ENCODE results near the gene HDLBP. TPM values are rescaled to one million over a fixed set of nuclear protein-coding genes. Genes with fewer than 3 reads are reported as not detected.

Gene HDLBP
- total and polyA plus RNA-seq, 2 experiments from 2014 or later = 230 to 306 TPM

DNA sequence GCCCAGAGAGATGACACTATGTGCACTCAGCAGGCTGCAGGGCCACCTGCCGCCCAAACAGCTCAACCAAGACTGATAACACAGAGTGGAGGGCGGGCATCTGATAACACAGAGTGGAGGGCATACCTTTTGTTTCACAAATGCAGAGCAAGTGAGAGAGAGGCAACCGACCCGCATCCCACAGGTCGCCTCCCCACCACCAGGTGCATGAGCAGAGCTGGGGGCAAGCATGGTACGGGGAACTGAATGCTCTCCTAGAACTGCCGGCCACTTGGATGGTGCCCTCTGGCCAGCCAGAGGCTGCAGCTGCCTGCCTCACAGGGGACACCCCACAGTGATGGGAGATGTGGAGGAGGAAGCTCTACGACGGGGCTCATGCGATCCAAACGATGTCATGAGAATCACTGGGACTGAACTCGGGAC is 77.5 kb downstream of the HDLBP start:
- peaks cover 61% of the 10 kb centered on the region for H3K36me3 ChIP-seq (ENCODE audit: insufficient read depth)
- H3K36me3 Mint-ChIP-seq (ENCODE audit: low read depth) = peaks cover 98% of the 10 kb centered on the region
- DNase-seq (ENCODE audit: low spot score) = no peak
- no peak overlapping the region for H3K4me2 ChIP-seq
- H4K20me1 ChIP-seq (replicated peaks; ENCODE audit: insufficient read depth) = peaks cover 30% of the 10 kb centered on the region
- H3K27ac ChIP-seq (ENCODE audit: low read depth) = no peak overlapping the region
- no peaks in the 10 kb centered on the region for H3K9me2 ChIP-seq (ENCODE audit: insufficient read depth)
- H3K4me1 ChIP-seq (ENCODE audit: insufficient read depth) = no peaks in the 10 kb centered on the region
- H3F3A ChIP-seq (replicated peaks; ENCODE audit: low read depth) = no peaks in the 10 kb centered on the region
- no peak overlapping the region for H3K4me3 Mint-ChIP-seq
- H3K4me3 ChIP-seq = no peak overlapping the region
- H3K27ac Mint-ChIP-seq = no peak overlapping the region
- TF ChIP-seq, protein P1, sequence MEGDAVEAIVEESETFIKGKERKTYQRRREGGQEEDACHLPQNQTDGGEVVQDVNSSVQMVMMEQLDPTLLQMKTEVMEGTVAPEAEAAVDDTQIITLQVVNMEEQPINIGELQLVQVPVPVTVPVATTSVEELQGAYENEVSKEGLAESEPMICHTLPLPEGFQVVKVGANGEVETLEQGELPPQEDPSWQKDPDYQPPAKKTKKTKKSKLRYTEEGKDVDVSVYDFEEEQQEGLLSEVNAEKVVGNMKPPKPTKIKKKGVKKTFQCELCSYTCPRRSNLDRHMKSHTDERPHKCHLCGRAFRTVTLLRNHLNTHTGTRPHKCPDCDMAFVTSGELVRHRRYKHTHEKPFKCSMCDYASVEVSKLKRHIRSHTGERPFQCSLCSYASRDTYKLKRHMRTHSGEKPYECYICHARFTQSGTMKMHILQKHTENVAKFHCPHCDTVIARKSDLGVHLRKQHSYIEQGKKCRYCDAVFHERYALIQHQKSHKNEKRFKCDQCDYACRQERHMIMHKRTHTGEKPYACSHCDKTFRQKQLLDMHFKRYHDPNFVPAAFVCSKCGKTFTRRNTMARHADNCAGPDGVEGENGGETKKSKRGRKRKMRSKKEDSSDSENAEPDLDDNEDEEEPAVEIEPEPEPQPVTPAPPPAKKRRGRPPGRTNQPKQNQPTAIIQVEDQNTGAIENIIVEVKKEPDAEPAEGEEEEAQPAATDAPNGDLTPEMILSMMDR (conservative IDR thresholded peaks at IDR 0.05; ENCODE audit: low read depth in 2 of 2) = no peak
- TF ChIP-seq STAT1 (IDR thresholded peaks at IDR 0.05; ENCODE audit: unreplicated experiment) = no peak
- no peak for TF ChIP-seq CREB1 (CRISPR knock-in tag; IDR thresholded peaks at IDR 0.05; ENCODE audit: low read depth)
- no peak for TF ChIP-seq ZNF114 (CRISPR knock-in tag; IDR thresholded peaks at IDR 0.05)
- no peak for TF ChIP-seq POLR2AphosphoS5 (IDR thresholded peaks at IDR 0.05; ENCODE audit: low read depth)
- TF ChIP-seq NANOG (IDR thresholded peaks at IDR 0.05; ENCODE audit: borderline replicate concordance) = no peak
- TF ChIP-seq, protein P2, sequence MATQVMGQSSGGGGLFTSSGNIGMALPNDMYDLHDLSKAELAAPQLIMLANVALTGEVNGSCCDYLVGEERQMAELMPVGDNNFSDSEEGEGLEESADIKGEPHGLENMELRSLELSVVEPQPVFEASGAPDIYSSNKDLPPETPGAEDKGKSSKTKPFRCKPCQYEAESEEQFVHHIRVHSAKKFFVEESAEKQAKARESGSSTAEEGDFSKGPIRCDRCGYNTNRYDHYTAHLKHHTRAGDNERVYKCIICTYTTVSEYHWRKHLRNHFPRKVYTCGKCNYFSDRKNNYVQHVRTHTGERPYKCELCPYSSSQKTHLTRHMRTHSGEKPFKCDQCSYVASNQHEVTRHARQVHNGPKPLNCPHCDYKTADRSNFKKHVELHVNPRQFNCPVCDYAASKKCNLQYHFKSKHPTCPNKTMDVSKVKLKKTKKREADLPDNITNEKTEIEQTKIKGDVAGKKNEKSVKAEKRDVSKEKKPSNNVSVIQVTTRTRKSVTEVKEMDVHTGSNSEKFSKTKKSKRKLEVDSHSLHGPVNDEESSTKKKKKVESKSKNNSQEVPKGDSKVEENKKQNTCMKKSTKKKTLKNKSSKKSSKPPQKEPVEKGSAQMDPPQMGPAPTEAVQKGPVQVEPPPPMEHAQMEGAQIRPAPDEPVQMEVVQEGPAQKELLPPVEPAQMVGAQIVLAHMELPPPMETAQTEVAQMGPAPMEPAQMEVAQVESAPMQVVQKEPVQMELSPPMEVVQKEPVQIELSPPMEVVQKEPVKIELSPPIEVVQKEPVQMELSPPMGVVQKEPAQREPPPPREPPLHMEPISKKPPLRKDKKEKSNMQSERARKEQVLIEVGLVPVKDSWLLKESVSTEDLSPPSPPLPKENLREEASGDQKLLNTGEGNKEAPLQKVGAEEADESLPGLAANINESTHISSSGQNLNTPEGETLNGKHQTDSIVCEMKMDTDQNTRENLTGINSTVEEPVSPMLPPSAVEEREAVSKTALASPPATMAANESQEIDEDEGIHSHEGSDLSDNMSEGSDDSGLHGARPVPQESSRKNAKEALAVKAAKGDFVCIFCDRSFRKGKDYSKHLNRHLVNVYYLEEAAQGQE (IDR thresholded peaks at IDR 0.05; ENCODE audit: unreplicated experiment) = no peak
- no peak for TF ChIP-seq EZH2 (IDR thresholded peaks at IDR 0.05; ENCODE audit: low read depth, unreplicated experiment)
- no peak for TF ChIP-seq EZH2phosphoT487 (IDR thresholded peaks at IDR 0.05; ENCODE audit: unreplicated experiment)
- TF ChIP-seq ZNF331 (CRISPR knock-in tag; IDR thresholded peaks at IDR 0.05; ENCODE audit: low read depth) = no peak
- TF ChIP-seq, protein P3, sequence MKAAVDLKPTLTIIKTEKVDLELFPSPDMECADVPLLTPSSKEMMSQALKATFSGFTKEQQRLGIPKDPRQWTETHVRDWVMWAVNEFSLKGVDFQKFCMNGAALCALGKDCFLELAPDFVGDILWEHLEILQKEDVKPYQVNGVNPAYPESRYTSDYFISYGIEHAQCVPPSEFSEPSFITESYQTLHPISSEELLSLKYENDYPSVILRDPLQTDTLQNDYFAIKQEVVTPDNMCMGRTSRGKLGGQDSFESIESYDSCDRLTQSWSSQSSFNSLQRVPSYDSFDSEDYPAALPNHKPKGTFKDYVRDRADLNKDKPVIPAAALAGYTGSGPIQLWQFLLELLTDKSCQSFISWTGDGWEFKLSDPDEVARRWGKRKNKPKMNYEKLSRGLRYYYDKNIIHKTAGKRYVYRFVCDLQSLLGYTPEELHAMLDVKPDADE (IDR thresholded peaks at IDR 0.05) = no peak
- no peak for TF ChIP-seq JUNB (IDR thresholded peaks at IDR 0.05; ENCODE audit: unreplicated experiment)
- TF ChIP-seq, protein P4, sequence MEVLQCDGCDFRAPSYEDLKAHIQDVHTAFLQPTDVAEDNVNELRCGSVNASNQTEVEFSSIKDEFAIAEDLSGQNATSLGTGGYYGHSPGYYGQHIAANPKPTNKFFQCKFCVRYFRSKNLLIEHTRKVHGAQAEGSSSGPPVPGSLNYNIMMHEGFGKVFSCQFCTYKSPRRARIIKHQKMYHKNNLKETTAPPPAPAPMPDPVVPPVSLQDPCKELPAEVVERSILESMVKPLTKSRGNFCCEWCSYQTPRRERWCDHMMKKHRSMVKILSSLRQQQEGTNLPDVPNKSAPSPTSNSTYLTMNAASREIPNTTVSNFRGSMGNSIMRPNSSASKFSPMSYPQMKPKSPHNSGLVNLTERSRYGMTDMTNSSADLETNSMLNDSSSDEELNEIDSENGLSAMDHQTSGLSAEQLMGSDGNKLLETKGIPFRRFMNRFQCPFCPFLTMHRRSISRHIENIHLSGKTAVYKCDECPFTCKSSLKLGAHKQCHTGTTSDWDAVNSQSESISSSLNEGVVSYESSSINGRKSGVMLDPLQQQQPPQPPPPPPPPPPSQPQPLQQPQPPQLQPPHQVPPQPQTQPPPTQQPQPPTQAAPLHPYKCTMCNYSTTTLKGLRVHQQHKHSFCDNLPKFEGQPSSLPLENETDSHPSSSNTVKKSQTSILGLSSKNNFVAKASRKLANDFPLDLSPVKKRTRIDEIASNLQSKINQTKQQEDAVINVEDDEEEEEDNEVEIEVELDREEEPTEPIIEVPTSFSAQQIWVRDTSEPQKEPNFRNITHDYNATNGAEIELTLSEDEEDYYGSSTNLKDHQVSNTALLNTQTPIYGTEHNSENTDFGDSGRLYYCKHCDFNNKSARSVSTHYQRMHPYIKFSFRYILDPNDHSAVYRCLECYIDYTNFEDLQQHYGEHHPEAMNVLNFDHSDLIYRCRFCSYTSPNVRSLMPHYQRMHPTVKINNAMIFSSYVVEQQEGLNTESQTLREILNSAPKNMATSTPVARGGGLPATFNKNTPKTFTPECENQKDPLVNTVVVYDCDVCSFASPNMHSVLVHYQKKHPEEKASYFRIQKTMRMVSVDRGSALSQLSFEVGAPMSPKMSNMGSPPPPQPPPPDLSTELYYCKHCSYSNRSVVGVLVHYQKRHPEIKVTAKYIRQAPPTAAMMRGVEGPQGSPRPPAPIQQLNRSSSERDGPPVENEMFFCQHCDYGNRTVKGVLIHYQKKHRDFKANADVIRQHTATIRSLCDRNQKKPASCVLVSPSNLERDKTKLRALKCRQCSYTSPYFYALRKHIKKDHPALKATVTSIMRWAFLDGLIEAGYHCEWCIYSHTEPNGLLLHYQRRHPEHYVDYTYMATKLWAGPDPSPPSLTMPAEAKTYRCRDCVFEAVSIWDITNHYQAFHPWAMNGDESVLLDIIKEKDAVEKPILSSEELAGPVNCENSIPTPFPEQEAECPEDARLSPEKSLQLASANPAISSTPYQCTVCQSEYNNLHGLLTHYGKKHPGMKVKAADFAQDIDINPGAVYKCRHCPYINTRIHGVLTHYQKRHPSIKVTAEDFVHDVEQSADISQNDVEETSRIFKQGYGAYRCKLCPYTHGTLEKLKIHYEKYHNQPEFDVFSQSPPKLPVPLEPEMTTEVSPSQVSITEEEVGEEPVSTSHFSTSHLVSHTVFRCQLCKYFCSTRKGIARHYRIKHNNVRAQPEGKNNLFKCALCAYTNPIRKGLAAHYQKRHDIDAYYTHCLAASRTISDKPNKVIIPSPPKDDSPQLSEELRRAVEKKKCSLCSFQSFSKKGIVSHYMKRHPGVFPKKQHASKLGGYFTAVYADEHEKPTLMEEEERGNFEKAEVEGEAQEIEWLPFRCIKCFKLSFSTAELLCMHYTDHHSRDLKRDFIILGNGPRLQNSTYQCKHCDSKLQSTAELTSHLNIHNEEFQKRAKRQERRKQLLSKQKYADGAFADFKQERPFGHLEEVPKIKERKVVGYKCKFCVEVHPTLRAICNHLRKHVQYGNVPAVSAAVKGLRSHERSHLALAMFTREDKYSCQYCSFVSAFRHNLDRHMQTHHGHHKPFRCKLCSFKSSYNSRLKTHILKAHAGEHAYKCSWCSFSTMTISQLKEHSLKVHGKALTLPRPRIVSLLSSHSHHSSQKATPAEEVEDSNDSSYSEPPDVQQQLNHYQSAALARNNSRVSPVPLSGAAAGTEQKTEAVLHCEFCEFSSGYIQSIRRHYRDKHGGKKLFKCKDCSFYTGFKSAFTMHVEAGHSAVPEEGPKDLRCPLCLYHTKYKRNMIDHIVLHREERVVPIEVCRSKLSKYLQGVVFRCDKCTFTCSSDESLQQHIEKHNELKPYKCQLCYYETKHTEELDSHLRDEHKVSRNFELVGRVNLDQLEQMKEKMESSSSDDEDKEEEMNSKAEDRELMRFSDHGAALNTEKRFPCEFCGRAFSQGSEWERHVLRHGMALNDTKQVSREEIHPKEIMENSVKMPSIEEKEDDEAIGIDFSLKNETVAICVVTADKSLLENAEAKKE (CRISPR knock-in tag; IDR thresholded peaks at IDR 0.05) = no peak
- ATAC-seq = no peak
- no peaks in the 10 kb centered on the region for H3K4me1 Mint-ChIP-seq
- peaks cover 27% of the 10 kb centered on the region for H3K27me3 Mint-ChIP-seq (ENCODE audit: insufficient read depth, low read depth, poor library complexity)
- H3K79me2 ChIP-seq (replicated peaks; ENCODE audit: insufficient read depth) = peaks cover 4% of the 10 kb centered on the region; the same call in 1 of the 2 replicates
- no peak overlapping the region for H2AFZ ChIP-seq
- no peaks in the 10 kb centered on the region for H3K27me3 ChIP-seq (ENCODE audit: insufficient read depth)
- no peaks in the 10 kb centered on the region for H3K9me3 Mint-ChIP-seq
